Testis (tissue), 3 donors: Measurements from ENCODE around the gene POLH. TPM values are rescaled to one million over a fixed set of nuclear protein-coding genes. Genes with fewer than 3 reads are reported as not detected.
"Not testable (repeated sequence)": the region's sequence is repeated elsewhere in the genome, so short reads cannot be mapped to it uniquely, and the experiment has no call there.

Experiments
- DNase-seq: peaks from one replicate; pipeline ENCODE4 v3.0.0-alpha.2; 2019
- H3K27ac ChIP-seq, 2 donors: fragments of 200-600 bp; sonication (generic); one replicate each; pipeline ENCODE4 v1.5.1; 2019
- H3K27me3 ChIP-seq: fragments of 200-600 bp; sonication (generic); one replicate; pipeline ENCODE4 v1.5.1; 2019
- H3K36me3 ChIP-seq: fragments of 200-600 bp; sonication (generic); one replicate; pipeline ENCODE4 v1.5.1; 2017; ENCODE audit warnings: low read depth; ENCODE audit errors: missing control alignments
- H3K4me1 ChIP-seq: fragments of 200-600 bp; sonication (generic); one replicate; pipeline ENCODE4 v1.5.1; 2019
- H3K4me3 ChIP-seq, 2 donors: fragments of 200-600 bp; sonication (generic); one replicate each; pipeline ENCODE4 v1.5.1; 2017 to 2019
- H3K9me3 ChIP-seq: fragments of 200-600 bp; sonication (generic); one replicate; pipeline ENCODE4 v1.5.1; 2017
- POLR2A ChIP-seq: fragments of 450-650 bp; IDR thresholded peaks from one replicate; pipeline ENCODE4 v1.6.1; 2017; ENCODE audit warnings: antibody characterized with exemption, mild to moderate bottlenecking, moderate library complexity
- WGBS, 2 donors: methylation state at CpG; one replicate each; pipeline ENCODE4 v1.1.5; 2018; 5-methylcytosine and 5-hydroxymethylcytosine counted together
- intact Hi-C: fragments of 100-400 bp; cut with DNase I; formaldehyde crosslinking; loops from one replicate; pipeline ENCODE4 v1.15.1; 2023; ENCODE audit warnings: low total_unique reads
- polyA plus RNA-seq: library from polyadenylated mRNA; stranded (reverse); fragments of 350-450 nt; fragmentation: Illumina TruSeq; extraction: RNeasy Lipid Tissue Mini Kit (QIAGEN cat#74804); gene quantifications from one replicate; pipeline ENCODE4 v1.2.3, GENCODE V29; 2014; ENCODE audit warnings: low read depth, low replicate concordance; ENCODE audit not compliant: insufficient read depth
- small RNA-seq, 2 donors: library from RNA; depleted of rRNA; stranded (forward); fragments of <200 nt; gene quantifications; one replicate each; pipeline ENCODE3, GENCODE V24; 2016
- total RNA-seq, 2 donors: library from RNA; depleted of rRNA; stranded (reverse); fragments of >200 nt; gene quantifications; one replicate each; pipeline ENCODE4 v1.2.3, GENCODE V29; 2016
- TF ChIP-seq, protein P1 (sequence below), 3 experiments: fragments of 450-650 bp in 2 of 3; fragments of 200-600 bp in 1 of 3; sonication (generic) in 1 of 3; IDR thresholded peaks; one replicate each; pipeline ENCODE4 v1.5.1; 2016 to 2019; ENCODE audit warnings: antibody characterized with exemption in 3 of 3, mild to moderate bottlenecking in 2 of 3, moderate library complexity in 1 of 3

The POLH gene
- total and polyA plus RNA-seq, 3 donors from 2014 or later, result 11.7 to 29.5 (median 18.3) TPM

DNA sequence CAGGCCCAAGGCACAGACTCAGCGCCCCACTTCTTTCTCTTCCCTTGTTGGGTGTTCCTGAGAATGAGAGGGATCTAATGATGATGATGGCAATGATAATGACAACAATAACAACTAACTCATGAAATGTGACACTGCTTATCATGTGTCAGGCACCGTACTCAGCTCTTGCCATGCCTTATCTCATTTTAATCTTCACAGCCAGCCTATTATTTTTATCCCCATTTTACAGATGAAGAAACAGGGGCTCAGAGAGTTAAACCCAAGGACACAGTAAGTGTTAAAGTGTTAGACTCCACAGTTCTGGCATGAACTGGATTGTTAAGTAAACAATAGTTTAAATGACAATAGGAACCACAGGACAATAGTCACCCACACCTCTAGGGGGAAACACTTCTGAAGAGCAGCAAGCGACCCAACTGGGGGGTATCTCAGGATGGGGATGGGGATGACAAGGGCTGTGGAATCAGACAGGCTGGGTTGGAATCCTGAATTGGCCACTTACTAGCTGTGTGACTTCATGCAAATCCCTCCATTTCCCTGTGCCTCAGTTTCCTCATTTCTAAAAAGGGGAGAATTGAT lies 81.3 kb downstream of the POLH start:
- TF ChIP-seq, protein P1, sequence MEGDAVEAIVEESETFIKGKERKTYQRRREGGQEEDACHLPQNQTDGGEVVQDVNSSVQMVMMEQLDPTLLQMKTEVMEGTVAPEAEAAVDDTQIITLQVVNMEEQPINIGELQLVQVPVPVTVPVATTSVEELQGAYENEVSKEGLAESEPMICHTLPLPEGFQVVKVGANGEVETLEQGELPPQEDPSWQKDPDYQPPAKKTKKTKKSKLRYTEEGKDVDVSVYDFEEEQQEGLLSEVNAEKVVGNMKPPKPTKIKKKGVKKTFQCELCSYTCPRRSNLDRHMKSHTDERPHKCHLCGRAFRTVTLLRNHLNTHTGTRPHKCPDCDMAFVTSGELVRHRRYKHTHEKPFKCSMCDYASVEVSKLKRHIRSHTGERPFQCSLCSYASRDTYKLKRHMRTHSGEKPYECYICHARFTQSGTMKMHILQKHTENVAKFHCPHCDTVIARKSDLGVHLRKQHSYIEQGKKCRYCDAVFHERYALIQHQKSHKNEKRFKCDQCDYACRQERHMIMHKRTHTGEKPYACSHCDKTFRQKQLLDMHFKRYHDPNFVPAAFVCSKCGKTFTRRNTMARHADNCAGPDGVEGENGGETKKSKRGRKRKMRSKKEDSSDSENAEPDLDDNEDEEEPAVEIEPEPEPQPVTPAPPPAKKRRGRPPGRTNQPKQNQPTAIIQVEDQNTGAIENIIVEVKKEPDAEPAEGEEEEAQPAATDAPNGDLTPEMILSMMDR (IDR thresholded peaks at IDR 0.05), result no peak
- no peak for TF ChIP-seq POLR2A
- Histone ChIP-seq H3K36me3 (no peaks in the 10 kb centered on the region), H3K27ac (no peak overlapping the region), H3K27me3 (no peaks in the 10 kb centered on the region), H3K4me1 (no peaks in the 10 kb centered on the region), H3K4me3 (no peak overlapping the region), H3K9me3 (no peaks in the 10 kb centered on the region)
- WGBS, 2 donors, result 89 to 93% methylated on average over 3 of the region's 3 CpGs
- intact Hi-C loops, result no loop called here
- DNase-seq, result no peak

DNA sequence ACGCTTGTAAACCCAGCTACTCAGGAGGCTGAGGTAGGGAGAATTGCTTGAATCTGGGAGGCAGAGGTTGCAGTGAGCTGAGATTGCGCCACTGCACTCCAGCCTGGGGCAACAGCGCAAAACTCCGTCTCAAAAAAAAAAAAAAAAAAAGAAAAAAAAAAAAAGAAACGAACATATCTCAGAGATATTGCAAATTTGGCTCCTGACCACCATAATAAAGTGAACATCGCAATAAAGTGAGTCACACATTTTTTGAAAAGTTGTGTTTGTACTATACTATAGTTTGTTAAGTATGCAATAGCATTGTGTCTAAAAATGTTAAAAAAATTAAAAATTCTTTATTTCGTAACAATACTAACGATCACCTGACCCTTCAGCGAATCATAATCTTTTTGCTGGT lies 82.2 kb downstream of the POLH start:
- no peaks in the 10 kb centered on the region for H3K4me1 ChIP-seq
- H3K27ac ChIP-seq, result no peak overlapping the region
- H3K4me3 ChIP-seq, result no peak overlapping the region
- 92 to 94% methylated on average over 9 of the region's 9 CpGs for WGBS, 2 donors
- TF ChIP-seq, protein P1 (IDR thresholded peaks at IDR 0.05), result no peak
- no peak for TF ChIP-seq POLR2A
- H3K36me3 ChIP-seq, result no peaks in the 10 kb centered on the region
- H3K9me3 ChIP-seq, result no peaks in the 10 kb centered on the region
- intact Hi-C loops, result no loop called here
- no peak for DNase-seq
- H3K27me3 ChIP-seq, result no peaks in the 10 kb centered on the region

DNA sequence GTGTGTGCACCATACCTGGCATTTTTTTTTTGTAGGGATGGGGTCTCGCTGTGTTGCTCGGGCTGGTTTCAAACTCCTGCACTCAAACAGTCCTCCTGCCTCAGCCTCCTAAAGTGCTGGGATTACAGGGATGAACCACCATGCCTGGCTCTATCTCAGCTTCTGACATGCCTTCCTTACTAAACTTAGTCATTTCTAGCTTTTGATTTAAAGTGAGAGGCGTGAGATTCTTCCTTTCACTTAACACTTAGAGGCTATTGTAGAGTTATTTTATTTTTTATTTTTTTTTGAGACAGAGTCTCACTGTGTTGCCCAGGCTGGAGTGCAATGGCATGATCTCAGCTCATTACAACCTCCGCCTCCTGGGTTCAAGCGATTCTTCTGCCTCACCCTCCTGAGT lies 87.0 kb downstream of the POLH start:
- H3K27me3 ChIP-seq, result not testable (repeated sequence)
- WGBS, 2 donors, result 92 to 95% methylated on average over 5 of the region's 5 CpGs
- intact Hi-C loops, result loop anchor here (10.0 kb wide), 2 partner anchors 102 to 412 kb away; no protein-coding TSS in a partner anchor

More for the DNA sequence above, 87.0 kb downstream of the POLH start:
- not testable (repeated sequence) for DNase-seq, H3K4me1 ChIP-seq, H3K9me3 ChIP-seq, H3K27ac ChIP-seq, H3K4me3 ChIP-seq, H3K36me3 ChIP-seq

Small RNA genes lying within 50 kb of the gene (small RNA-seq; reads per million reads assigned to genes)
- 0 reads per million in 2 donors for gene RF00426

Other genes with a start within 250 kb of the POLH start
- 100 to 1,000 TPM in 1 of 2 donors, 10 to 100 TPM in 1; 79.7 to 123 TPM for gene ZNF318, start 206.5 kb upstream of the POLH start, total RNA-seq
- 97.9 TPM for gene ZNF318, start 206.5 kb upstream of the POLH start, polyA plus RNA-seq
- 10 to 100 TPM; 29.2 to 34.0 TPM for gene ABCC10, start 148.6 kb upstream of the POLH start, total RNA-seq
- gene ABCC10, start 148.6 kb upstream of the POLH start, polyA plus RNA-seq, result 21.0 TPM
- gene DLK2, start 120.6 kb upstream of the POLH start, total RNA-seq, result 1 to 10 TPM; 1.7 to 1.9 TPM
- 1.3 TPM for gene DLK2, start 120.6 kb upstream of the POLH start, polyA plus RNA-seq
- 10 to 100 TPM; 55.9 to 59.1 TPM for gene TJAP1, start 98.6 kb upstream of the POLH start, total RNA-seq
- 35.4 TPM for gene TJAP1, start 98.6 kb upstream of the POLH start, polyA plus RNA-seq
- gene LRRC73, start 65.8 kb upstream of the POLH start, total RNA-seq, result 10 to 100 TPM; 20.1 to 29.3 TPM
- 50.6 TPM for gene LRRC73, start 65.8 kb upstream of the POLH start, polyA plus RNA-seq
- 100 to 1,000 TPM; 130 to 138 TPM for gene YIPF3, start 59.3 kb upstream of the POLH start, total RNA-seq
- 131 TPM for gene YIPF3, start 59.3 kb upstream of the POLH start, polyA plus RNA-seq
- gene POLR1C, start 59.1 kb upstream of the POLH start, total RNA-seq, result 10 to 100 TPM; 35.0 to 37.7 TPM
- 41.3 TPM for gene POLR1C, start 59.1 kb upstream of the POLH start, polyA plus RNA-seq
- 10 to 100 TPM; 53.7 to 65.8 TPM for gene XPO5, start 147 bp upstream of the POLH start, total RNA-seq
- 79.1 TPM for gene XPO5, start 147 bp upstream of the POLH start, polyA plus RNA-seq
- 10 to 100 TPM; 59.5 to 64.7 TPM for gene GTPBP2, start 53.1 kb downstream of the POLH start, total RNA-seq
- gene GTPBP2, start 53.1 kb downstream of the POLH start, polyA plus RNA-seq, result 59.0 TPM
- gene MAD2L1BP, start 59.7 kb downstream of the POLH start, total RNA-seq, result 10 to 100 TPM; 40.5 to 42.4 TPM
- gene MAD2L1BP, start 59.7 kb downstream of the POLH start, polyA plus RNA-seq, result 38.3 TPM
- gene RSPH9, start 68.9 kb downstream of the POLH start, total RNA-seq, result 1 to 10 TPM; 6.1 to 8.3 TPM
- 22.8 TPM for gene RSPH9, start 68.9 kb downstream of the POLH start, polyA plus RNA-seq
- gene MRPS18A, start 111.6 kb downstream of the POLH start, total RNA-seq, result 10 to 100 TPM; 37.5 to 48.6 TPM
- 63.0 TPM for gene MRPS18A, start 111.6 kb downstream of the POLH start, polyA plus RNA-seq
- 10 to 100 TPM in 1 of 2 donors, 1 to 10 TPM in 1; 6.1 to 15.2 TPM for gene VEGFA, start 194.0 kb downstream of the POLH start, total RNA-seq
- gene VEGFA, start 194.0 kb downstream of the POLH start, polyA plus RNA-seq, result 14.9 TPM